ENCODE measurements around the gene LGALS14. TPM values are rescaled to one million over a fixed set of nuclear protein-coding genes. Genes with fewer than 3 reads are reported as not detected.
"Not testable (repeated sequence)": the region's sequence is repeated elsewhere in the genome, so short reads cannot be mapped to it uniquely, and the experiment has no call there.

LGALS14 gene
- total RNA-seq: under 1 TPM in 1 of 2 experiments, not detected in 1; 0.90 TPM

GRCh38 chr19:39704181-39705044, at the start of gene LGALS14:
Gene LGALS14 (plus strand): TSS chr19:39704481. CDS start chr19:39704529, 48 bp downstream.
- DNase-seq: no peak
- Mint-ChIP-seq H3K27me3 (peaks cover 2% of the 10 kb centered on the region), H3K9me3 (peaks cover 9% of the 10 kb centered on the region), H3K4me3 (no peak within 1 kb of the TSS), H3K4me1 (peaks cover 27% of the 10 kb centered on the region), H3K27ac (peak within 1 kb of the TSS; percentile 23), H3K36me3 (ENCODE audit: low read depth) (peaks cover 12% of the 10 kb centered on the region)
- ChIA-PET POLR2A (no interaction called here), CTCF (no interaction called here)

DNA sequence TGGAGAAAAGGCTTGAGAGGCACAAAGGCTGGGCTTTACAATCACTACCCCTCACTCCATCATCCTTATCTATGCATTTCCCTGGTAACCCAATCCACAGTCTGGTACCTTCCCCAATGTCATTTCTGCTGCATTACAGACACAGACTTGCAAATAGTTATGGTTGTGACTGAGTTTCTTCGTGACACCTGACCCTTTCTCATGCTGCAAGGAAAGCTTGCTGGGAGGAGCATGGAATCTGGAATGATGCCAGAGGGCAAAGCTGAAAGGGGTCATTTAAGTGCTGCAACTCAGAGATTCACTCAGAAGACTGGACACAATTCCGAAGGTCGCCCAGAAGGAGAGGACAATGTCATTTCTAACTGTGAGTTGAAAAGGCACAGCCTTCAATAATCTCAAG, 48.7 kb upstream of the LGALS14 start, which contains the start of gene LGALS16:
LGALS16 (plus strand) TSS at position 301 of the 400 bp plus-strand sequence; CDS start at position 350, 49 bp downstream.
- H3K27ac Mint-ChIP-seq: no peak within 1 kb of the TSS
- H3K4me3 Mint-ChIP-seq: no peak within 1 kb of the TSS
- ChIA-PET CTCF (no interaction called here), POLR2A (no interaction called here)
- no peaks in the 10 kb centered on the region for H3K4me1 Mint-ChIP-seq
- H3K36me3 Mint-ChIP-seq (ENCODE audit: low read depth): no peaks in the 10 kb centered on the region
- H3K9me3 Mint-ChIP-seq: no peaks in the 10 kb centered on the region
- peaks cover 48% of the 10 kb centered on the region for H3K27me3 Mint-ChIP-seq
- no peak for DNase-seq

DNA sequence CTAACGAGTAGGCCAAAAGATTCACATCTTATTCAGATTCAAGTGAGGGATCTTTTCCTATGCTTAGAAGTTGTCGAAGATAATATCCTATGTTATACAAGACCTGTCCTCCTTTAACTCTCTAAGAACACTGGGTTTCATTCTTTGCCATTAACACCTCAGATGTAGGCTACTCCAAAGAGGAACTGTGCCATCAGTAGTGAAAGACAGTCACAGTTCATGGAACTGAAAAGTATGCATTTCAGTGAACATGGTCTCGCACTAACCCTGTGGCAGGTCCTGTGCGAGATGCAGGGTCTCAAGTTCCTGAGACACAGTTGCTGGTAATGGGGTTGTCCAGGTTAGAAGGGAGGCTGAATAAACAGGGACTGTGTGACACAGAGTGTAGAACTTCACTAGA, 44.5 kb upstream of the LGALS14 start:
- Mint-ChIP-seq H3K4me3 (no peak overlapping the region), H3K27ac (no peak overlapping the region), H3K4me1 (peaks cover 2% of the 10 kb centered on the region), H3K9me3 (no peaks in the 10 kb centered on the region), H3K27me3 (peaks cover 19% of the 10 kb centered on the region), H3K36me3 (ENCODE audit: low read depth) (no peaks in the 10 kb centered on the region)
- ChIA-PET POLR2A (no interaction called here), CTCF (no interaction called here)
- DNase-seq: no peak

DNA sequence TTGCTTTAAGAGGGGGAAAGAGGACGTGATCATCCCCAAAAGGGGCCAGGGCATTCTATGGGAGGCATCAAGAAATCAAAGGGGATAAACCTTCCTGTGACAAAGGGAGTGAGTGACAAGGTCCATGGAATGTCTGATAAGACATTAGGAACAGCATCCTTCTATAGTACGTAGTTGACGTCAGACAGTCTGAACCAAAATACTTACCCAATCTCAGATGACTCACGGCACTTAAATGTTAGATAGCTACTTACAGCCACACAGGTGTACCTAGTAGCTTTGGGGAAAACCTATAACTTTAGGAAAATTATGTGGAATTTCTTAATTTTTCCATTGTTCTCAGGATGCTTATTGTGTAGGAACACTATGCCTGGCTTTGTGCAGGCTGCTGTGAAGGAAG, 43.6 kb upstream of the LGALS14 start:
- no peaks in the 10 kb centered on the region for H3K36me3 Mint-ChIP-seq (ENCODE audit: low read depth)
- H3K4me3 Mint-ChIP-seq: no peak overlapping the region
- peaks cover 3% of the 10 kb centered on the region for H3K9me3 Mint-ChIP-seq
- peaks cover 19% of the 10 kb centered on the region for H3K27me3 Mint-ChIP-seq
- peaks cover 2% of the 10 kb centered on the region for H3K4me1 Mint-ChIP-seq
- no peak for DNase-seq
- no peak overlapping the region for H3K27ac Mint-ChIP-seq
- ChIA-PET CTCF (no interaction called here), POLR2A (no interaction called here)

DNA sequence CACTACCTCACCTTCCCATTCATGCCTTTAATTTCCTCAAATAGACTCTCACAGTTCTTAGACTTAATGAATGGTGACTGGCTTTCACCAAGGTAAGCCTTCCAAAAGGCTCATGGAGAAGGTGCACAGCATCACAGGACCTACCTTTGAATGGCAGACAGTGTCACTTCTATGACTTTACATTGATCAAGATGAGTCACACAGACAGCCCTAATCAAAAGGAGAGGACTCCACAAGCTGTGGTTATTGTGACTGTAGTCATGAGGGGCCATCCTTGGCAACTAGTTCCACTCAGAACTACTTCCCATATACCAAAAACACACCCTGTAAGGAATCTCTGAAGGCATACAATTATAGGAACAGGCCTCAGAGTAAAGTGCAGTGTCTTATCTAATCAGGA, 42.7 kb upstream of the LGALS14 start:
- no peak for DNase-seq
- peaks cover 17% of the 10 kb centered on the region for H3K27me3 Mint-ChIP-seq
- CTCF ChIA-PET: no interaction called here
- no peak overlapping the region for H3K4me3 Mint-ChIP-seq
- no peak overlapping the region for H3K27ac Mint-ChIP-seq
- H3K4me1 Mint-ChIP-seq: peaks cover 2% of the 10 kb centered on the region
- peaks cover 2% of the 10 kb centered on the region for H3K36me3 Mint-ChIP-seq (ENCODE audit: low read depth)
- H3K9me3 Mint-ChIP-seq: peaks cover 7% of the 10 kb centered on the region
- POLR2A ChIA-PET: no interaction called here

DNA sequence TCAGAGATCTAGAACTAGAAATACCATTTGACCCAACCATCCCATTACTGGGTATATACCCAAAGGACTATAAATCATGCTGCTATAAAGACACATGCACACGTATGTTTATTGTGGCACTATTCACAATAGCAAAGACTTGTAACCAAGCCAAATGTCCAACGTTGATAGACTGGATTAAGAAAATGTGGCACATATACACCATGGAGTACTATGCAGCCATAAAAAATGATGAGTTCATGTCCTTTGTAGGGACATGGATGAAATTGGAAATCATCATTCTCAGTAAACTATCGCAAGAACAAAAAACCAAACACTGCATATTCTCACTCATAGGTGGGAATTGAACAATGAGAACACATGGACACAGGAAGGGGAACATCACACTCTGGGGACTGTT, 34.4 kb upstream of the LGALS14 start:
- CTCF ChIA-PET; H3K27ac Mint-ChIP-seq; H3K4me1 Mint-ChIP-seq; POLR2A ChIA-PET; H3K4me3 Mint-ChIP-seq; DNase-seq; H3K36me3 Mint-ChIP-seq (ENCODE audit: low read depth): not testable (repeated sequence)
- peaks cover 22% of the 10 kb centered on the region for H3K27me3 Mint-ChIP-seq
- H3K9me3 Mint-ChIP-seq: peaks cover 10% of the 10 kb centered on the region

- POLR2A ChIA-PET: interaction anchor here (1.5 kb wide), 1 partner anchor 119 kb away, joined by 3 read pairs; no protein-coding TSS in a partner anchor
Measured at GRCh38 chr19:39670998-39671397, 33.3 kb upstream of the LGALS14 start.

DNA sequence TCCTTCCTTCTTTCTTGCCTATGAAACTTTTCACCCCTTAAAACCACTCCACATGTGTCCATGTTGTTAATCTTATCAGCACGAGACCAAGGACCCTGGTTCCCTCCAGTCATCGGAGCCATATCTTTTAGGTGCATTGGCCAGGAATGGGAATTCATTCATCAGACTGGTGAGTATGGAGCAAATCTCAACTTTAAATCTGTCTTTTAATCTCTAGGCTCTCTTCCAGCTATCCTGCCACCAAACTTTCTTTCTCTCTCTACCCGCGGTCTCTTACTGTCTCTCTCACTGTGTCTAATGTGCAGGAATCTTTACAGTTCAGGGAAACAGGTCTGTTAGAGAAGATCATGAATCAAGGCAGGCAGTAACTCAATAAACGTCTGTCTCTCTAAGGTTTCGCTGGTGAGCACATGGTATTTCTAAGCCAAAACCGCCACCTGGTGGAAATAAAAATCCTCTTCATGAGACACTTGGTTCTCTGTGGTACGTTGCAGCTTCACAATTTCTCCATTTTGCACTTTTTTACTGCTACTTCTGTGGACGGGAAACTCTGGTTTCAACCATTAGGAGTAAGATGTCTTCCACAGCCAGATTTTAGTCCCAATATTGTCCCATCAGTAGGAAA, 32.4 kb upstream of the LGALS14 start:
- Mint-ChIP-seq H3K27ac (no peak overlapping the region), H3K27me3 (peaks cover 15% of the 10 kb centered on the region), H3K4me1 (peaks cover 26% of the 10 kb centered on the region), H3K4me3 (no peak overlapping the region), H3K36me3 (ENCODE audit: low read depth) (peaks cover under 1% of the 10 kb centered on the region), H3K9me3 (peaks cover under 1% of the 10 kb centered on the region)
- POLR2A ChIA-PET: interaction anchor here (1.5 kb wide), 1 partner anchor 120 kb away, joined by 3 read pairs; no protein-coding TSS in a partner anchor
- DNase-seq: peak; percentile 48
- CTCF ChIA-PET: interaction anchor here (0.6 to 7.5 kb wide), 6 partner anchors 119 to 232 kb away, joined by 3 to 54 read pairs (median 4); partner anchors contain the start of gene EID2

More at GRCh38 chr19:39670998-39671397, 33.3 kb upstream of the LGALS14 start:
- Mint-ChIP-seq H3K4me1 (peaks cover 20% of the 10 kb centered on the region), H3K9me3 (peaks cover 7% of the 10 kb centered on the region), H3K27me3 (peaks cover 21% of the 10 kb centered on the region), H3K36me3 (ENCODE audit: low read depth) (peaks cover 5% of the 10 kb centered on the region), H3K4me3 (no peak overlapping the region), H3K27ac (no peak overlapping the region)
- CTCF ChIA-PET: interaction anchor here (0.8 to 7.5 kb wide), 5 partner anchors 118 to 231 kb away, joined by 3 to 54 read pairs (median 4); no protein-coding TSS in a partner anchor
- DNase-seq: no peak

- Mint-ChIP-seq H3K4me3 (no peak overlapping the region), H3K36me3 (ENCODE audit: low read depth) (no peaks in the 10 kb centered on the region), H3K4me1 (peaks cover 29% of the 10 kb centered on the region), H3K27ac (no peak overlapping the region), H3K27me3 (peaks cover 10% of the 10 kb centered on the region), H3K9me3 (no peaks in the 10 kb centered on the region)
- CTCF ChIA-PET: interaction anchor here (0.8 to 7.5 kb wide), 7 partner anchors 87 to 232 kb away, joined by 3 to 54 read pairs (median 4); no protein-coding TSS in a partner anchor
- no peak for DNase-seq
- POLR2A ChIA-PET: no interaction called here
Measured at GRCh38 chr19:39672473-39672872, 31.8 kb upstream of the LGALS14 start.

GRCh38 chr19:39673862-39674261, 30.4 kb upstream of the LGALS14 start:
- DNase-seq; H3K36me3 Mint-ChIP-seq (ENCODE audit: low read depth); H3K4me3 Mint-ChIP-seq; H3K27ac Mint-ChIP-seq; H3K9me3 Mint-ChIP-seq; H3K27me3 Mint-ChIP-seq: not testable (repeated sequence)
- H3K4me1 Mint-ChIP-seq: peaks cover 40% of the 10 kb centered on the region
- POLR2A ChIA-PET: interaction anchor here (0.9 to 1.4 kb wide), 3 partner anchors 94 to 171 kb away, joined by 3 to 5 read pairs (median 3); partner anchors contain the start of gene EID2B
- CTCF ChIA-PET: interaction anchor here (0.9 to 7.5 kb wide), 8 partner anchors 9 to 234 kb away, joined by 3 to 54 read pairs (median 5); no protein-coding TSS in a partner anchor

DNA sequence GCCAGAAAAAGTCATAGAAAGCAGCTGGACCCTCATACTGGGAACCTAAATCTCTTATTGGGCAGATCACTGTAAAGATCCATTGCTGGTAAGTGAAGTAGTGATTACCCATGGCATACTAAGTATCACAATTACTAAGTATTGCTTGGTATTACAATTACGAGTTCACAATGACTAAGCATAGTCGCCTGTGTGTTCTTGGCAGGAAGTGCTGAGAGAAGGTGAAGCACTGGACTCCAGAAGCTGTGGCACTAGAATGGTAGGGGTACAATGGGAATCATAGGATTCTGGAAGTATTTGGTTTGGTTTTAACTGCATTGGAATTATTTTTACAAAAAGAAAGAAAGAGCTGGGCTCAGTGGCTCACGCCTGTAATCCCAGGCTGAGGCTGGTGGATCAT, 28.3 kb upstream of the LGALS14 start:
- H3K4me1 Mint-ChIP-seq: peaks cover 59% of the 10 kb centered on the region
- no peak overlapping the region for H3K4me3 Mint-ChIP-seq
- CTCF ChIA-PET: interaction anchor here (1.2 to 7.5 kb wide), 3 partner anchors 123 to 167 kb away, joined by 4 to 54 read pairs (median 15); no protein-coding TSS in a partner anchor
- H3K36me3 Mint-ChIP-seq (ENCODE audit: low read depth): no peaks in the 10 kb centered on the region
- H3K27ac Mint-ChIP-seq: peak overlapping the region; percentile 69
- POLR2A ChIA-PET: interaction anchor here (0.6 to 1.4 kb wide), 3 partner anchors 83 to 294 kb away, joined by 3 to 5 read pairs (median 3); partner anchors contain the start of genes PSMC4 and RPS16
- peaks cover 4% of the 10 kb centered on the region for H3K27me3 Mint-ChIP-seq
- H3K9me3 Mint-ChIP-seq: no peaks in the 10 kb centered on the region
- no peak for DNase-seq

- POLR2A ChIA-PET: interaction anchor here (0.7 to 1.6 kb wide), 3 partner anchors 62 to 243 kb away, joined by 3 to 5 read pairs (median 4); partner anchors contain the start of genes RPS16 and SUPT5H
- Mint-ChIP-seq H3K9me3 (no peaks in the 10 kb centered on the region), H3K4me3 (peak overlapping the region; percentile 75), H3K36me3 (ENCODE audit: low read depth) (no peaks in the 10 kb centered on the region), H3K4me1 (peaks cover 58% of the 10 kb centered on the region), H3K27me3 (no peaks in the 10 kb centered on the region), H3K27ac (peak overlapping the region; percentile 86)
- CTCF ChIA-PET: interaction anchor here (0.6 to 1.1 kb wide), 4 partner anchors 88 to 168 kb away, joined by 3 to 5 read pairs (median 4); partner anchors contain the start of gene FBL
- no peak for DNase-seq
Measured at GRCh38 chr19:39677961-39678889, 26.1 kb upstream of the LGALS14 start.

Measured in activated CD4-positive, alpha-beta memory T cell treated with anti-CD3 and anti-CD28 coated beads, Interleukin-2, amount 10 ng/mL, durations not matched to agents 7 days and 5 days (primary cell).